GM19043 (cell line): Measurements from ENCODE around the gene FBXW12.
"Not testable (repeated sequence)": the region's sequence is repeated elsewhere in the genome, so short reads cannot be mapped to it uniquely, and the experiment has no call there.

Experiments
- ATAC-seq: cut with Tn5 transposase; IDR thresholded peaks from one replicate; pipeline ENCODE4 v1.9.1; 2021; ENCODE audit warnings: low read depth; ENCODE audit not compliant: unreplicated experiment

FBXW12 gene, protein sequence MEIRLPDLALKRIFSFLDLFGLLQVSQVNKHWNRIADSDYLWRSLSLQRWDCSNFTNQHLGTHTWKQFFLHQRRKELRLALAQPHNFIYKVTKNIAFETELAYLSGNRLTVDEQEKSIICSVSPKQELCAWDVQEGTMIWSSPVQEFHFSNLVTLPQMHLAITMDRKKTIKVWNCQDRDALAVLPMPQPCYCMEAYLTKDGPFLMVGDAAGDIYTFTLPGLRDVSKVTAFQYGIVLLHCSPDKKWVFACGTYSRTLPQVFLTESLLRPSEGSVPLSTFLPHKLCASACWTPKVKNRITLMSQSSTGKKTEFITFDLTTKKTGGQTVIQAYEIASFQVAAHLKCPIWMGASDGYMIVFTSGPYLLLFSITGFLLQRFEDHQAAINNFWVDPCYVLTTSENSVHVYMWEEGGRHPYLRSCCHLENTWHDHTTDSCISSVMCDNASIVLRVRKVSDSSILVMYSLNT

DNA sequence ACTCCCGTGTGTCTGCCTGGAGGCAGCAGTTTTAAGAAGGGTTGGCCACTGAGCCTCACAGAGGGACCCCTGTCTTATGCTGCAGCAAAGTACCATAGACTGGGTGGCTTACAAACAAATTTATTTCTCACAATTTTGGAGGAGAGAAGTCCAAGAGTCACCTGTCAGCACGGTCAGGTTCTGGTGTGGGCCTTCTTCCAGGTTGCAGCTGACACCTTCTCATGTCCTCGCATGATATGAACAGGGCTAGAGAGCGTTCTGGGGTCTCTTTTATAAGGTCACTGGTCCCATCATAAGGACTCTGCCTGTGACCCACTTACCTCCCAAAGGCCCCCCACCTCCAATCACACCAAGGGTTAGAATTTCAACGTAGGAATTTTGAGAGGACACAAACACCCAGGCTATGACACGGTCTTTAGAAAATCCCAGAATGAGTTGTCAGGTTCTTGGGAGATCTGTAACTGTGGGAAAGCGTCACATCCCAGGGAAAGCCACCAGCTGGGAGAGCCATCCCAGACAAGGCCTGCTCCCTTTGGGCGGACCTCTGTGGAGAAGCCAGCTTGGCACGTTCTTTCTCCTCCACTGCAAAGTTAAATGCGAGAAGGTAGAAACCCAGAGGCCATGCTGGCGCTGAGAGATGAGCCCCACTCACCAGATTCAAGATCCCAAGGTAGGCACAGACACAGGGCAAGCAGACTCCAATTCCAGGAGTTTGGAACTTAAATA is at the start of gene FBXW12:
Gene FBXW12 (plus strand): TSS at position 569 of the 726 bp plus-strand sequence. CDS start 549 bp downstream, outside the sequence.
- no peak for ATAC-seq

DNA sequence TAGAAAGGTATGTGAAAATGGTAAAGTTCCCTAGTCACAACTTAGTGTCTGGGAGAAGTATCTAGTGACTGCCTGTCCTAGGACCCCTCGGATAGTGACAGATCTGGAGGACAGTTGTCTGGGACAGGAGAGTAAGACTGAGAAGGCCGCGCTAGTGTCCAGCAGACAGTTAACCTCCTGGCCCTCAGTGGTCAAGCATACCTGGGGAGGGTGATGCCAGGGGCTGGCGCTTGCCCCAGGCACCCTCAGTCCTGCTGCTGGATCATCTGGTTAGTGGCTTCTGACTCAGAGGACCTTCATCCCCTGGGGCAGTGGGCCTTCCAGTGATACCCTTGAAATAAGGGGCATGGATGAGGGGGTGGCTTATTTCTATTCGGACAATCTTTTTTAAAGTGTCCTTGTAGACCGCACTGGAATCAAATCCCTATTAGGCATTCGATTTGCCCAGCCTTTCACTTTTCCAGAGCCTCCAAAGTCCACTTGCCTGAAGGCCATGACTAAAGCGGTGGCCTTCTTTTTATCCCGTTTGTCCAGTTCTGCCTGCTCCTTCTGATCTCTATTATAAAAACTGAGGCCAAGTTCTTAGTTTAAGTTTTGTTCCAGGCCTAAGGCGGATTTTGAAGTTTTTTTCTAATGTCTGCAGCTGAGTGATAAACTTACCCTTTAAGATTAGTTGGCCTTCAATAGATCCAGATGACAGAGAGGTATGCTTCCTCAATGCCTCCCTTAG is 40.1 kb upstream of the FBXW12 start:
- ATAC-seq = not testable (repeated sequence)

DNA sequence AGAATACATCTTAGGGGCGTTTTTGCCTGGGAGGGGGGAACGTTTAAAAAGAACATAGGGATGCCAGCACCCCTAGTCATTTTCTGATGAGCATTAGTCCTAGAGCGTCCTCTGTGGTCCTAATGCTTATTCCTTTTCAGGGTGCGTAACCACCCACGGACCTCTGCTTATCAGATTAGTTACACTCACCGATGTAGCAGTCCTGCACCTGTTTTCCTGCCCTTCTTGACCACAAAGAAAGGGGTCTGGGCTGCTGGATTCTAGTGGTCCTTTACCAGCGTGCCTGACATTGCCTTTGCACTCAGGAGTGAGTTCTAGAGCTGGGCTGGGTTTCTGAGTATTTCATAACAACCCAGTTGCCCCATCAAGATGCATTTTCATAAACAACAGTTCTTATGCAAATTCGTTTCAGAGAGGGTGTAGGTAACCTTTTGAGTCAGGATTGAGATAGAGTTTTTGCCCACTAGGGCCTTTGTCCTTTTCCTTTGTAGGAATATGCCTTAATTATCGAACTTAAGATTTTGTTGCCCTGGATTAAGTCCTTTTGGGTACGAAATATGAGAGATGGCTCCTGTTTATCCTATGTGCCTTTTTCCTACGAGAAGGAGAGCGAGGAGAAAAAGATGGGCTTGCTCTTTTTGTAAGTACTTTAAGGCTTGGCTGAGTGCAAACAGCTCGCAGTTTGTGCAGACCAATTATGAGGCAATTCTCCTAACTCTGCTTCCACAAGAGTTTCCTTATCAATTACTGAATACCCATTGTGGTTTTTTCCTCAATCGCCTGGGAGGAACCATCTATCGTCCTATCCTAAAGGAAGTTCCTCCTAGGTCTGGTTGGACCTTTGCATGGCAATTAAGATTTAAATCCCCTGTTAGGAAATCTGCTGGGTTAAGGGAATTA is 38.4 kb upstream of the FBXW12 start, which contains the start of gene SPINK8:
Gene SPINK8 (minus strand): TSS at position 316 of the 900 bp plus-strand sequence. CDS start 5,320 bp downstream, outside the sequence.
- ATAC-seq = not testable (repeated sequence)

DNA sequence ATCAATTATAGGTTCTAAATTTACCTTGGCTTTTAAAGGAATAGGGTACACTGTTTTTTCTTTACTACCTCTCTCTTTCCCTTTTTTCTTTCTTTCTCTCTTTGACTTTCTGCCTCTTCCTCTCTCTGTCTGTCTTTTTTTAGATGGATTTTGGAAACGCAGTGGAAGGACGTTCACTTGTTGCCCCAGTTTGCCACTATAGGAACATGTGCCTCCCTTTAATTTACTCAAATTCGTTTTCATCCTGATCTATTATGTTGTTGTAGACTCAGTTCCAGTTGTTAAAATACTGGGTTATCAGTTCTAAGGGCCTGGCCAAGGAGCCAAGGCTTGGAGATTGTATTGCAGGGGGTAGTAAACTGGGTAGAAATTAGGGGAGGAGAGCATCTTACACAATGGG is 37.4 kb upstream of the FBXW12 start:
- ATAC-seq = no peak

DNA sequence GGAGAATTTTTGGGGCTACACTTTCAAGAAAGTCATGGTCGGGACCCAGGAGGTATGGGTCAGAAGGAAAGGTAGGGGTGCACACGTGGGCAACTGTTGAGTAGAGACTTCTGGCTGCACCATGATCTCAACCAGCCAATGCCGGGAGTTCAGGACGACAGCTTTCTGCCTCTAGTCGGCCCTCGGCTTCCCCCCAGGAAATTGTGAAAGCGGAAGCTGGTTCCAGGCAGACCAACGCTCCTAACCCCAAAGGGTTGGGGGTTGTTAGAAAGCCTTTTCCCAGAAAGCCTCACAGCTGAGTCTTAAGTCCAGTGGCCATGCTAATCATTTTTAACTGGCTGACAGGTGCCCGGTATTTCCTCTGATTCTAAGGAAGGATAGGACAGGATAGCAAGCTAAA is 36.7 kb upstream of the FBXW12 start:
- not testable (repeated sequence) for ATAC-seq

DNA sequence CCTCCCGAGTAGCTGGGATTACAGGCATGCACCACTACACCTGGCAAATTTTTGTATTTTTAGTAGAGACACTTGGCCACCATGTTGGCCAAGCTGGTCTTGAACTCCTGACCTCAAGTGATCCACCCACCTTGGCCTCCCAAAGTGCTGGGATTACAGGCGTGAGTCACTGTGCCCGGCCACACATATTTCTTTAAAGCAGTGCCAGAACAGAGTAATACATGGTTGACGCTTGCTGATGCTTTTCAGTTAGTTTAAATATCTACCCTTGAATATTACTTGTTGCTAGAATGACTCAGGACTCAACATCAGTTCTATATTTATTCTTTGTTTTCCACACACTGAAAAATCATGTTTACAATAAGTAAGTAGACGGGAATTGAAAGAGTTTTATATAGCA is 34.5 kb upstream of the FBXW12 start:
- not testable (repeated sequence) for ATAC-seq

DNA sequence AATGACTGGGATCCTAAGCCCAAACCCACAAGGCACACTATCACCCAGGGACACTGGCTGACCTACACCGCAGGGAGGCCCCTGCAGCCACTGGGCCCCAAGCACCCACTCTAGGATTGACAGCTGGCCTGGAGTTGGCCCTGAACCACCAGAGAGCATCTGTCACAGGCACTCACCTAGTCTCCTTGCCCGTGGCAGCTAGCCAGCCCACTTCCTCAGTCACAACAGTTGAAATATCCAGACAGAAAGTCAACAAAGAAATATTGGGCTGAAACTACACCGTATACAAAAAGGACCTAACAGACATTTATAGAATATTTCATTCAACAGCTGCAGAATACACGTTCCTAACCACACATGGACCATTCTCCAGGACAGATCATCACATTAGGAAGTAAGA is 33.4 kb upstream of the FBXW12 start:
- no peak for ATAC-seq

DNA sequence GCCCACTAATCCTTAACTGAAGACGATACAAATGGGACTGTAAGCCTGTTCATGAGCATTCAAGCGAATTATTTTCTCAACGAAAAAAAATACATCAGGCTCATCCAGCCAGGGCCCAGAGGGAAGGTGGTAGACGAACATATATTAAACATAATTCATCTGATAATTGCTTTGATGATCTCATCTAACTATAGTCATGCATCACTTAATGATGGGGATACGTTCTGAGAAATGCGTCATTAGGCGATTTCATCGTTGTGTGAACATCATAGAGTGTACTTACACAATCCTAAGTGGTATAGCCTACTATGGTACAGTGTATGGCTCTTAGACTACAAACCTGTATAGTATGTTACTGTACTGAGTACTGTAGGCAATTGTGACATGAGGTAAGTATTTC is 28.6 kb upstream of the FBXW12 start:
- ATAC-seq = no peak

DNA sequence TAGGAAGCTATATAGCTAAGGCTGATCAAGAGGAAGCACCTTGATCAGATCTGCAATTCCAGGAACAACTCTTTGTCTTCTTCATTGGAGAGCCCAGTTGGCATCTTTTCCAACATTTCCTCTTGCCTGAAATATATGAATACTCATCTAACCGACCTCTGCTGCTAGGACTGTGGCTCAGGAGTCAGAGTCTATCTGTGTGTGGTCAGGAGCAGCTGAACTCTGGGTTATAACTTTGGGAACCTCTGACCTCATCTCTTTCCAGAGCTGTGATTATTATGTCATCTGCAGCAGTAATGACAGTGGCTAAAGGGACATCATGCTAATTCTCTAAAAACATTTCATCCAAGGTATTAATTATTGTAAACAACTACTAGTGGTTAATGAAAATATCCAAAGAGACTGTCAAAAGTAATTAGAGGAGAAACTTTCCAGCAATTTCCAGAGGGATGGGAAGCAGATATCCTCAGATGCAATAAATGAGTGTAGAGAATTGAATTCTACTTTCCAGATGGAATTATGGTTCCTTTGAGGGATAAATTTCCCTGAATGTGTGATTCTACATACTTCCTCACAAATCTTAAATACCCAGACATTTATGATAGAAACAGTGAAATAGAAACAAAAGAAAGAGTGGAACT is 27.0 kb upstream of the FBXW12 start:
- no peak for ATAC-seq

DNA sequence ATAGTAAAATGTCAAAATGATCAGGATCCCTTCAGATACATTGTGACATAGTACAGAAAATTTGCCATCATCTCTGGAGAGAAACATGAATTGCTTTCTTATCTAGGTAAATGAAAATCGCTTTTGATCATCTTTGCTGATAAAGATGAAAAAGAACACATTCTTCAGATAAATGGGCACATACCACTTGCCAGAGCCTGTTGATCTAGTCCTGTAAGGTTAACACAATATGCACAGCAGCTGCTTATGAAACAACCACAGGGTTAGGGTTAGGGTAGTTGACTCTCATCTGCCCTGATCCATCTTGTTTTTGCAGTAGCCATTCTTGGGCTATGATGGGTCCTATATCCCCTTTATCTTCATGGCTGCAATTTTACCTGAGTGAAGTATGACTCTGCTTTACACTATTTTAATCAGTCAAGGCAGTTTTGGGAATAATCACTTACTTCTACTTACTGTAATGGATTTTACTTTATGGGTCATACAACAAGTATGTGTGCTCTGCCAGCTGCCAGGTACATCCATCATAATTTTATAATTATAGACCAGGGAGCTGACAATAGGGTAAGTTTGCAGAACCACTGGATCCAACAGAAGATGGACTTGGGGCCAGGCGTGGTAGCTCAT is 26.0 kb upstream of the FBXW12 start:
- no peak for ATAC-seq

DNA sequence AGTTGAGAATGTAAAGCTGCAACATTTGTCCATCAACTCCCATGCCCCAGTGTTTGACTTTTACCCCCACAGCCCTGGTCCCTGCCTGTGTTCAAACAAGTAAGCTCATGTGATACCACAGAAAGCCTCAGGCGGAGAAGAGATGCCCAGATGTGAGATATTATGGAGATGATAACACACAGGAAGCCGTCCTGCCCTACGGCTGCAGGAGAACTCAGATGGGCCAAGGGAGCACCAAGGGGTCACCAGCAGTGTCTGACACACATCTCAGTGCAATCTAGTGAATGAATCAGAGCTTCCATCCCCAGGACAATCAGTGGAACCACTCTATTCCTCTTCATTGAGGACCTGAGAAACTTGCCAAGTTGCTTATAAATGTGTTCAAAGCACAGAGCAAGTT is 24.5 kb upstream of the FBXW12 start:
- no peak for ATAC-seq

DNA sequence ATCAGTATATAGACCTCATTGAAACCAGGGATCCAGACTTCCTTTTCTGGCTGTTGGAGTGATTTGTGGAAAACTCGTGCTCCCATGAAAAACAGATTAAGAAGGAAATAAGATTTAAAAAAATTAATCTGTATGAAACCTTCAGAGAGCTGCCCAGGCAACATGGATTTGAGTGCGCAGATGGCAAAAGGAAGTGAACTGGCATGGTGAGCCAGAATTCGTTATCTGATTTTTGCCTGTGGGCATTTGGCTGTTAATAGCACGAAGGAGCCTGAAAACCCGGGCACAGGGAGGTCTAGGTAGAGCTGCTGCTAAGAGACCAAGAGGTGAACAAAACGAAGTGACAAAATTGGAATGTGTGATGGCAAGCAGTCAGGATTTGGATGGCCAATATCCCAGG is 19.5 kb upstream of the FBXW12 start:
- no peak for ATAC-seq

DNA sequence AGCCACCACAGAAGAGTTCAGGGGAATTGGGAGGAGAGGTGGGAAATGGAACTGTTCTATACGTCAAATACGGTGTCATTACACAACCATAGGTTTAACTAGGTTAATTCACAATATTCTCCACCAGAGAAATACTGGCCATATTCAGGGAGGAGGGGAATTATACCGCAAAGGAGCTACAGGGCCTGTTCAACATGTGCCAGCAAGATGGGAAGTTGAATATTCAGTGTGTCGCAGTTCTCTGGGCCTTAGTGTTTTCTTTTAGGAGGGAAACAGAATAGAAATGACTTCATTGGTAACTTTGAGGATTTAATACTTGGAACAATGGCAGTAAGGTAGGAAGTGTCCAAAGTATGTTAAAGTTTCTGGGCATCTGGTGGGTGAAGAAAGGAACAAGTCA is 18.0 kb upstream of the FBXW12 start:
- ATAC-seq = no peak

DNA sequence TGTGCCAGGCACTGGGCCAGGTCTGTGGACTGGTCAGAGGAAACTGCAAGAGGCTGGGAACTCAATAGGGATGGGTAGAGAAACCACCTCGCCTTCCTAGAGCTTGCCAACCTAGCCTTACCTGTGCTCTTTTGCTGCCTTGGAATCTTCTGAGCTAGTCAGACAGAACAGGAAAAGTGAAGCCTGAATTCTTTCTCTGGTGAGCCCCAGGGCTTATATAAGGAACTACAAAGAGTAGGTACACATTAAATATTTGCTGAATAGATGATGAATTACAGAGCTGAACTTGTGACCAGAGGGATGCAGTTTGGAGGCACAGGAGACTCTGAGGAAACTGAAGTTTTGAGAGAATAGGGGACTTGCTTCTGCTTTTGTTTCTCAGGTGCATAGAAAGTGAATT is 15.6 kb upstream of the FBXW12 start:
- ATAC-seq = no peak

DNA sequence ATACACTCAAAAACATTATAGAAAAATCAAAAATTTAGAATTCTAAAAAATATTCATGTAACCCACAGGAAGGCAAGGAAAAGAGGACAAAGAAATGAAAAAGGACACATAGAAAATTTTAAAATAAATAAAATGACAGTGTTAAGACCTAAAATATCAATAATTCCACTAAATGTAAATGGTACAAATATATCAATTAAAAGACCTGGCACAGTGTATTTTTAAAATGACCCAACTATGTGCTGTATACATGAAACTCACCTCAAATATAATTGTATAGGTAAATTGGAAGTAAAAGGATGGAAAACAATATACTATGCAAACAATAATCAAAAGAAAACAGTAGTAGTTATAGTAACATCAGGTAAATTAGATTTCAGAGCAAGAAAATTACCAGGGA is 10.1 kb upstream of the FBXW12 start:
- ATAC-seq = no peak

DNA sequence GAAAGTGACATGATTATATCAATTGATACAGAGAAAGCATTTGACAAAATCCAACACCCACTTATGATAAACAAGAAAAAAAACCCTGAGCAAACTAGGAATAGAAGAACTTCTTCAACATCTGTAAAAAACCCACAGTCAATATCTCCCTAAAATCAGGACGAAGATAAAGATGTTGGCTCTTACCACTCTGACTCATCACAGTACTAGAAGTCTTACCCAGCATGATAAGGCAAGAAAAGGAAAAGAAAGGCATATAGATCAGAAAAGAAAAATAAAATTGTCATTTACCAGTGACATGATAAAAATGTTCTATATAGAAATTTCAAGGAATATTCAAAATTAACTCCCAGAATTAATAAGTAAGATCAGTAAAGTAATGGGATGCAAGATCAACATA is 7.2 kb upstream of the FBXW12 start:
- ATAC-seq = no peak

DNA sequence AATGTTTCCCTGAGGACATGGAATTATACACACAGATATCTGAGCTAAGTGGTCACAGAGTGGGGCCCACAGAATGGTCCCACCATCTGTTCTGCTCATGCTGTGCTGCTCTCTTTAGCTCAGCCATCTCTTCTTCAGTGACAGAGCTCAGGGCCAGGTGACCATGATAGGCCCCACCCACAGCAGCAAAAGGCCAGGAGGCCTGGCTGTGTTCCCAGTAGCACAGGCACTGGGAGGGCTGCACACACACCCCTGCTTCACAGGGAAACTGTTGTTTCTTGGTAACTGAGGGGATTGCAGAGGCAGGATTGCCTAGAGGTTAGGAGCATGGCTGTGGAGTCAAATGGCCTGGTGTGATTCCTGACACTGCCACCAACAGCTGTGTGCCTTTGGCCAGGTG is 4.8 kb upstream of the FBXW12 start:
- ATAC-seq = no peak

DNA sequence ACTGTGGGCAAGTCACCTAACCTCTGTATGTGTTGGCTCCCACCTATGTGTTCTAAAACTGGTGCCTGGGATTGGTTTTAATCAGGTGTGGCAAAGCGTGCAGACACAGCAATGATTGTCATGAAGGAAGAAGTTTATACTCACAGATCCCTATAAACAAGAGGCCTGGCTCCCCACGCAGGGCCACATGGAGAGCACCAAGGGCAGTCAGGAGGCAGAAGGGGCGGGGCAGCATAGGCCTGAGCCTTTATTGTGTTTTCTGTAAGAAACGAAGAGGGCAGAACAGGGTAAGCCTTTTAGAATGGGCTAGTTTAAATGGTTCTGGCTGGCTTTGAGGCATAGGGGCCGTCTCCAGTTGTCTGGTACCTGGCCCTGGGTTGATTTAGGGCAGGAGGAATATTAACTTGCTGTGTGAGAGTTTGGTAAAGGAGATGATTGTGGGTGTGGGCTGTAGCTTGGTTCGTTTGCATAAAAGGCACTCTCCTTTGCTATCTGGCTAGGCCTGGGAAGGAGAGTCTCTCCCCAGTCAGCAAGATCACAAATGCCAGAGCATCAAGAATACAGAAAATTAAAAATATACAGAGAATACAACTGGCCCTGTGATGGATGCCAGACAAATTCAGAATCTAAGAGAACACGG is 2.2 kb upstream of the FBXW12 start:
- ATAC-seq = no peak

DNA sequence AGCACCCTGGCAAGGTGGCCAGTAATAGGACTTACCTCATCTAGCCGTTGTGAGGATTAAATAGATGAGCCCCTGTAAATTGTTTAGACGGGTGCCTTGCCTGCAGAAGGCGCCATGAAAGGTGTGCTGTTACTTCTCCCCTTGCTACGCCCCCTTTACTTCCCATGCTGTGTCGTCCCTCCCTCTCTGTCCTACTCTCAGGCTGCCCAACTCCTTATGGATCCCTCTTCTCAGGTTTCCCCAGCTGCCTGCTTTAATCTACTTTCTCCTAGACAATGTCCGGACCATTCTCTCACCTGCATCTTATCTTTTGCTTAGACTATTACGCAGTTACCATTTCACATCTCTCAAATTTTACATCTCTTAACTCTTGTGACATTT is 1.7 kb upstream of the FBXW12 start:
- no peak for ATAC-seq
